GM12892 (cell line): ENCODE measurements around the gene PCDHA13.

ENCODE experiments used
- POLR2A ChIP-seq: IDR thresholded peaks from 2 replicates; pipeline ENCODE4 v1.6.1; 2011; ENCODE audit warnings: low read depth, low read length, control low read depth
- POLR2AphosphoS5 ChIP-seq: IDR thresholded peaks from 2 replicates; pipeline ENCODE4 v1.6.1; 2011; ENCODE audit warnings: low read depth, low read length, control low read depth
- TAF1 ChIP-seq: IDR thresholded peaks from 2 replicates; pipeline ENCODE4 v1.6.1; 2011; ENCODE audit warnings: low read depth, mild to moderate bottlenecking, control low read depth, low read length, borderline replicate concordance

- TF ChIP-seq POLR2AphosphoS5 (no peak), TAF1 (no peak), POLR2A (no peak)
Observed at GRCh38 chr5:140842798-140843733, 38.9 kb upstream of the PCDHA13 start.
